SK-N-SH (cell line): Measurements from ENCODE around the gene TAMM41. TPM values are rescaled to one million over a fixed set of nuclear protein-coding genes. Genes with fewer than 3 reads are reported as not detected.
A peak's percentile ranks its signal among the peaks of the same experiment; 100 is the strongest.
"Not testable (repeated sequence)": the region's sequence is repeated elsewhere in the genome, so short reads cannot be mapped to it uniquely, and the experiment has no call there.

Experiments used
- CTCF ChIA-PET: fragments of 300-600, 350-600 bp; formaldehyde crosslinking; extraction: SDS; loops from one replicate; lab custom pipeline; 2021; lab: Yijun Ruan, JAX
- POLR2A ChIA-PET: fragments of 350-600 bp; sonication (Branson Sonifier 250); formaldehyde crosslinking; extraction: SDS; loops from one replicate; lab custom pipeline; 2020; ENCODE audit warnings: antibody characterized with exemption, inconsistent platforms; lab: Yijun Ruan, JAX
- DNase-seq: peaks from one replicate; pipeline ENCODE4 v3.0.0; 2012
- H2AFZ ChIP-seq: fragments of 200-600 bp; sonication (generic); 2 replicates; pipeline ENCODE4 v1.8.1; 2016; ENCODE audit warnings: antibody characterized with exemption, mild to moderate bottlenecking, low read depth
- H3F3A ChIP-seq: fragments of 200-600 bp; sonication (generic); replicated peaks from 2 replicates; pipeline ENCODE3; 2016; ENCODE audit warnings: antibody characterized with exemption, mild to moderate bottlenecking; ENCODE audit not compliant: insufficient read depth
- H3K27ac ChIP-seq, 2 experiments: fragments of 200-500 bp in 1 of 2; fragments of 200-600 bp in 1 of 2; sonication (Bioruptor generic) in 1 of 2; sonication (generic), shearing (Covaris generic) in 1 of 2; 2 replicates each; pipeline versions ENCODE4 v1.5.1 to v1.6.1; 2014 to 2016; ENCODE audit warnings: low read depth in 2 of 2, inconsistent platforms in 1 of 2, low read length in 1 of 2, mild to moderate bottlenecking in 1 of 2, mixed read lengths in 1 of 2
- H3K27me3 ChIP-seq: fragments of 200-600 bp; sonication (generic), shearing (Covaris generic); 2 replicates; pipeline ENCODE4 v1.6.1; 2016; ENCODE audit warnings: mixed run types; ENCODE audit not compliant: insufficient read depth
- H3K36me3 ChIP-seq, 2 experiments: fragments of 200-500 bp in 1 of 2; fragments of 200-600 bp in 1 of 2; sonication (Bioruptor generic) in 1 of 2; sonication (generic) in 1 of 2; replicated peaks in 1 of 2; 2 replicates each; pipeline versions ENCODE3 to v1.5.1; 2014 to 2016; ENCODE audit warnings: low read length in 1 of 2, mild to moderate bottlenecking in 1 of 2; ENCODE audit not compliant: insufficient read depth in 2 of 2, control insufficient read depth in 1 of 2
- H3K4me1 ChIP-seq, 2 experiments: fragments of 200-500 bp in 1 of 2; fragments of 200-600 bp in 1 of 2; sonication (Bioruptor generic) in 1 of 2; sonication (generic), shearing (Covaris generic) in 1 of 2; 2 replicates each; pipeline versions ENCODE4 v1.5.1 to v1.6.1; 2014 to 2016; ENCODE audit warnings: low read depth in 1 of 2, low read length in 1 of 2, mixed run types in 1 of 2; ENCODE audit not compliant: insufficient read depth in 2 of 2, control insufficient read depth in 1 of 2
- H3K4me2 ChIP-seq: fragments of 200-600 bp; sonication (generic), shearing (Covaris generic); 2 replicates; pipeline ENCODE4 v1.6.1; 2017; ENCODE audit warnings: mixed run types
- H3K4me3 ChIP-seq, 2 experiments: fragments of 200-500 bp in 1 of 2; fragments of 200-600 bp in 1 of 2; sonication (Bioruptor generic) in 1 of 2; sonication (generic), shearing (Covaris generic) in 1 of 2; 2 replicates each; pipeline versions ENCODE4 v1.5.1 to v1.8.1; 2014 to 2016; ENCODE audit warnings: low read depth in 2 of 2, inconsistent platforms in 1 of 2, low read length in 1 of 2, mild to moderate bottlenecking in 1 of 2, mixed read lengths in 1 of 2, moderate library complexity in 1 of 2
- H3K79me2 ChIP-seq: fragments of 200-600 bp; sonication (generic); 2 replicates; pipeline ENCODE4 v1.8.1; 2017; ENCODE audit warnings: mild to moderate bottlenecking; ENCODE audit not compliant: insufficient read depth
- H3K9ac ChIP-seq: fragments of 200-600 bp; sonication (generic); 2 replicates; pipeline ENCODE4 v1.6.1; 2017; ENCODE audit warnings: mixed run types
- H3K9me2 ChIP-seq: fragments of 200-600 bp; sonication (generic); 2 replicates; pipeline ENCODE4 v1.6.1; 2017; ENCODE audit warnings: mixed run types
- H3K9me3 ChIP-seq: fragments of 200-600 bp; sonication (generic); 2 replicates; pipeline ENCODE4 v1.6.1; 2017; ENCODE audit warnings: mixed run types, mild to moderate bottlenecking, moderate library complexity
- H4K20me1 ChIP-seq: fragments of 200-600 bp; sonication (generic); 2 replicates; pipeline ENCODE4 v1.6.1; 2017; ENCODE audit warnings: mild to moderate bottlenecking, mixed run types; ENCODE audit not compliant: insufficient read depth
- WGBS: methylation state at CpG from one replicate; pipeline ENCODE4 v1.1.6; 2017; ENCODE audit warnings: low lambda C conversion rate; 5-methylcytosine and 5-hydroxymethylcytosine counted together
- polyA plus RNA-seq, 3 experiments: library from polyadenylated mRNA; depleted of rRNA; stranded (reverse); fragments of >200 nt; gene quantifications; 2 replicates each; pipeline ENCODE4 v1.2.3, GENCODE V29; 2012

Gene TAMM41
- polyA plus RNA-seq, 1 of the 3 experiments (the other 2 are of a cell fraction), result 14.3 TPM

DNA sequence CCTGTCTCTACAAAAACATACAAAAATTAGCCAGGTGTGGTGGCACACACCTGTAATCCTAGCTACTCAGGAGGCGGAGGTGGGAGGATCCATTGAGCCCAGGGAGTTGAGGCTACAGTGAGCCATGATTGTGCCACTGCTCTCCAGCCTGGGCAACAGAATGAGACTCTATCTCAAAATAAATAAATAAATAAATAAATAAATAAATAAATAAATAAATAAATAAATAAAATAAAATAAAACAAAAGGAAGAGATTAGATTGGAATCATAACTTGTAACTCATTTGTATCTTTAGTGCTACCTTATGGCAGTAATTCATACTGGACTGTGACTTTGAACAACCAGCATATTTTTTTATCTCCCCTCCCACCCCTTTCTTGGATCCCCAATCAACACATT, 28.0 kb upstream of the TAMM41 start:
- POLR2A ChIA-PET, H3K9me2 ChIP-seq, H3K27ac ChIP-seq, H3K4me3 ChIP-seq, H3K4me2 ChIP-seq, H3K36me3 ChIP-seq, H3K4me1 ChIP-seq, H3K9me3 ChIP-seq, H3K9ac ChIP-seq, H3K79me2 ChIP-seq, DNase-seq, H2AFZ ChIP-seq, H3K27me3 ChIP-seq, H4K20me1 ChIP-seq, H3F3A ChIP-seq: not testable (repeated sequence)
- 53% methylated on average over 1 of the region's 1 CpG for WGBS
- CTCF ChIA-PET, result interaction anchor here (1.0 kb wide), 1 partner anchor 28 kb away, joined by 3 read pairs; the partner anchor contains the start of gene TAMM41

DNA sequence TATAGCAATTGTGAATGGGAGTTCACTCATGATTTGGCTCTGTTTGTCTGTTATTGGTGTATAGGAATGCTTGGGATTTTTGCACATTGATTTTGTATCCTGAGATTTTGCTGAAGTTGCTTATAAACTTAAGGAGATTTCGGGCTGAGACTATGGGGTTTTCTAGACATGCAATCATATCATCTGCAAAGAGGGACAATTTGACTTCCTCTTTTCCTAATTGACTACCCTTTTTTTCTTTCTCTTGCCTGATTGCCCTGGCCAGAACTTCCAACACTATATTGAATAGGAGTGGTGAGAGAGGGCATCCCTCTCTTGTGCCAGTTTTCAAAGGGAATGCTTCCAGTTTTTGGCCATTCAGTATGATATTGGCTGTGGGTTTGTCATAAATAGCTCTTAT, 17.1 kb upstream of the TAMM41 start:
- H3K27ac ChIP-seq, H3F3A ChIP-seq, H3K9ac ChIP-seq, H2AFZ ChIP-seq, H3K4me3 ChIP-seq, POLR2A ChIA-PET, H4K20me1 ChIP-seq, H3K27me3 ChIP-seq, H3K79me2 ChIP-seq, DNase-seq, CTCF ChIA-PET, H3K9me3 ChIP-seq, H3K9me2 ChIP-seq, H3K36me3 ChIP-seq, H3K4me1 ChIP-seq, H3K4me2 ChIP-seq: not testable (repeated sequence)
- 18% methylated on average over 1 of the region's 1 CpG for WGBS

DNA sequence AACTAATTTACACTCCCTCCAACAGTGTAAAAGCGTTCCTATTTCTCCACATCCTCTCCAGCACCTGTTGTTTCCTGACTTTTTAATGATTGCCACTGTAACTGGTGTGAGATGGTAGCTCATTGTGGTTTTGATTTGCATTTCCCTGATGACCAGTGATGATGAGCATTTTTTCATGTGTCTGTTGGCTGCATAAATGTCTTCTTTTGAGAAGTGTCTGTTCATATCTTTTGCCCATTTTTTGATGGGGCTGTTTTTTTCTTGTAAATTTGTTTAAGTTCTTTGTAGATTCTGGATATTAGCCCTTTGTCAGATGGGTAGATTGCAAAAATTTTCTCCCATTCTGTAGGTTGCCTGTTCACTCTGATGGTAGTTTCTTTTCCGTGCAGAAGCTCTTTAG, 15.9 kb upstream of the TAMM41 start:
- H2AFZ ChIP-seq, H3K27ac ChIP-seq, H3K27me3 ChIP-seq, H4K20me1 ChIP-seq, H3K36me3 ChIP-seq, POLR2A ChIA-PET, H3K9me2 ChIP-seq, H3K9ac ChIP-seq, H3K4me3 ChIP-seq, H3K4me2 ChIP-seq, H3K4me1 ChIP-seq, H3F3A ChIP-seq, DNase-seq, H3K79me2 ChIP-seq, H3K9me3 ChIP-seq: not testable (repeated sequence)
- WGBS, result 61% methylated on average over 2 of the region's 2 CpGs
- CTCF ChIA-PET, result interaction anchor here (0.6 kb wide), 1 partner anchor 16 kb away, joined by 3 read pairs; no protein-coding TSS in a partner anchor

GRCh38 chr3:11862145-11862544, 15.5 kb upstream of the TAMM41 start:
- CTCF ChIA-PET, result not testable (repeated sequence)

DNA sequence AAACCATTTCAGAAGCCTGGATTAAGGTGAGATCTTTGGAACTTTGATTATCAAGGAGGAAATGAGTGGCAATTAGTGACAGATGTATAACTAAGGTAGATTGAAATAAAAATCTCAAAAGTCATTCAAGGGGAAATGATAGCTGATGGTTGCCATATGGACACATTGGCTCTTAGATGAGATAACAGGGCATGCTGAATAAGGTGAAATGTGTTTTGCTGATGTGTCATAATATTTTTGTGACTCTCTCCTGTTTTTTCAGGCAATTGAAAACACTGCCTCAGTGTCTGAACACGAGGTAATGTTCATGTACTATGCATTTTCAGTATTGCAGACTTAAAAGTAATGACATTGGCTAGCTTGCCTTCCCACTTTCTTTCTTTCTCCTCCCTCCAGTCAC, 13.5 kb upstream of the TAMM41 start:
- H3K4me2 ChIP-seq, H3F3A ChIP-seq, H3K9ac ChIP-seq, H3K36me3 ChIP-seq, H3K27me3 ChIP-seq, H3K4me3 ChIP-seq, H3K9me3 ChIP-seq, POLR2A ChIA-PET, H2AFZ ChIP-seq, H4K20me1 ChIP-seq, DNase-seq, H3K9me2 ChIP-seq, H3K79me2 ChIP-seq, H3K4me1 ChIP-seq: not testable (repeated sequence)
- peak overlapping the region in 1 of 2 experiments; percentile 18; a peak in 1 of 4 replicates for H3K27ac ChIP-seq
- WGBS, result 0% methylated on average over 1 of the region's 1 CpG
- CTCF ChIA-PET, result interaction anchor here (1.1 kb wide), 1 partner anchor 13 kb away, joined by 8 read pairs; the partner anchor contains the start of gene TAMM41

More at GRCh38 chr3:11862145-11862544, 15.5 kb upstream of the TAMM41 start:
- H3F3A ChIP-seq, H3K79me2 ChIP-seq, H3K9me2 ChIP-seq, H3K4me3 ChIP-seq, H3K4me2 ChIP-seq, H2AFZ ChIP-seq, H3K27ac ChIP-seq, H3K27me3 ChIP-seq, H4K20me1 ChIP-seq, DNase-seq, H3K9me3 ChIP-seq, H3K4me1 ChIP-seq, POLR2A ChIA-PET, H3K9ac ChIP-seq, H3K36me3 ChIP-seq: not testable (repeated sequence)
- 54% methylated on average over 6 of the region's 6 CpGs for WGBS
